ENCODE results near the gene RCOR1.
A peak's percentile ranks its signal among the peaks of the same experiment; 100 is the strongest.
"Not testable (repeated sequence)": the region's sequence is repeated elsewhere in the genome, so short reads cannot be mapped to it uniquely, and the experiment has no call there.

RCOR1 gene

DNA sequence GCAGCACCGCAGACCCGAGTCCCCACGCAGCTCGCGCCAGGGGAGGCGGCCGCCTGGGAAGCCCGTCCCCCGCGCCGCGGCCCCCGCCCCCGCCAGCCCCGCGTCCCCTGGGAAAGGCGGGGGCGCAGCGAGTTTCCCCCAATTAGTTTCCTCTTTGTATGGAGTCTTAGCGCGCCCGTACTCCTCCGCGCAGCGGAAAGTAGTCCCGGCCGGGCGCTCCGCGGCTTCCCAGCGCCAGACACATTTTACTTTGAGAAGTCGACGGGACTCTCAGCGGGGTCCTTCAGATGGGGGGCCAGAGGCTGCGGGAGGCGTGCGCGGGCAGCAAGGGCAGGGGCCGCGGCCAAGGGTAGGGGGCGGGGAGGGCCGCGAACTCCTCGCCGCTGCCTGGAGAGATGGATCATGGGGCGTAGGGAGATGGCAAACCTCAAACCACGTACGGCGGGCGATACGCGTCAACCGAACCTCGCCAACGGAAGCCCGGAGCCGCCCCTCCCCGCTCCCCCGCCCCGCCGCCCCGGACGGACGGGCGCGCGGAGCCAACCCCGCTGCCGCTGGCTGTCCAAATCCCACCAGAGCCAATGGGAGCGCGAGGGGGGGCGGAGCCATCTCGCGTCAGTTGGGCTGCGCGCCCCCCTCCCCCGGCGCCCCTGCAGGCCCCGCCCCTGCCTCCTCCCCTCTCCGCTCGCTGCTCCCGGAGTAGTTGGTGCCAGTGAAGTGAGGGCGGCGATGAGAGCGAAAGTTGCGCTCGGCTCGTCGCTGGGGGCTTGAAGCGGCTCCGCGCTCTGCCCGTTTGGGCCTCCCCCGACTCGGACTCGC, at the start of gene RCOR1:
Gene RCOR1 (plus strand): TSS at position 706 of the 819 bp plus-strand sequence. CDS start 238 bp downstream, outside the sequence.
- DNase-seq, result peak; percentile 99

DNA sequence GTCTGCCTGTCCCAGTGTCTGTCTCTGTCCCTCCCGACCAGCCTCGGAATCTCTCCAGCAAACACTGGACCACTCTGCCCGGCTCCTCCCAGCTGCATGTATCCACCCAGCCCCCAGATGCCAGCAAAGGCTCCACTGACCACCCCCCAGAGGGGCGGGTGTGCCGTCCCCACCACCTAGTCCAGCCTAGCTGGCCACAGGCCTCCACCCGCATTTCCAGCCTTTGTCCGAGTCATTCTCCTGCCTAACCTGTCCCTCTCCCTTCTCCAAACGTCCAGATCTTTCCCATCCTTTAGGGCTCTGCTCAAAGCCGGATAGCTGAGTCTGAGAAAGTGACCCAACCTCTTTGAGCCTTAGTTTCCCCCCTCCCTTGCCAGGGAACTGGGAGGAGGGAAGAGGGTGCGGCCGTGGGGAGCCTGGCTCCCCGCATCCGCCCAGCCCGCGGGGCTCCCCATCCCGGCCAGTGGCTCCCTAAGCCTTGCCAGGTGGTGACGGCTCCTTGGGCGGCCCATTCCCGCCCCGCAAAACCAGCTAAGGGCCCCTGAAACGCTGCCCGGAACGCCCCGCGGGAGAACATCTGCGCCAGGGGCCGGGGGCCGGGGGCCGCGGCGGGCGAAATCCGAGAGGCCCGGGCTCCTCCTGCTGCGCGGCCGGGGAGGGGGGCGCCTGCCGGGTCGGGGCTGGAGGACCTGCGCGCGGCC, 48.3 kb upstream of the RCOR1 start:
- DNase-seq, result no peak

DNA sequence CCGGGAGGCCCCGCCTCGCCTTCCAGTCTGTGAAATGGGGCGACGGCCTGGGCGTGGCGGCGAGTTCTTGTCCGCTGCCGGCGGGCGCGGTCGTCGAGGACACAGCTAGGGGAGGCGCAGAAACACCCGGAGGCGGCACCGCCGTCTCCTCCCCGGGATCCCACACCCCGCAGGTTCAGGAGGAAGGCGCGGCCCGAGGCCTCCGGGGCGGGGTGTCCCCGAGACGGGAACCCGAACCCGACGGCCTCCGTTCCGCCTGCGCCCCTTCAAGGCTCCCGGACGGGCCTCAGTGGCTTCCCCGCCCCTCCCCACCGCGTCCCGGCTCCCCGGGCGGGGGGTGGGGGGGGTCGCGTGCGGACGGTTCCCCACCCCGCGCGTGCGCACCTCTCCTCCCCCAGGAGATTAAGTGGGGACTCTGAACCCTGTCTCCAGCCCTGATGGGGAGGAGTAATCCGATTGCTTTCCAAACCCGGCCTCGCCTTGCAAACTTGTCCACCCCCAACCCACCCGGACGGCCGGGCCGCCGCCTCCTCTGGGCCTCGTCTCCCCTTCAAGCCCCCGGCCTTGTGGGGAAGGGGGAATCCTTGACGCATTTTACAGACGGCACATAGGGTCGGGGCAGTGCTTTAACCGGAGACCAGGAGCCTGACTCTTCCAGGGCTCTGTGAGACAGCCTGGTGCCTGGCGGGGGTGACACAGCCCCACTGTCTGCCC, 47.5 kb upstream of the RCOR1 start:
- peak; percentile 17 for DNase-seq

DNA sequence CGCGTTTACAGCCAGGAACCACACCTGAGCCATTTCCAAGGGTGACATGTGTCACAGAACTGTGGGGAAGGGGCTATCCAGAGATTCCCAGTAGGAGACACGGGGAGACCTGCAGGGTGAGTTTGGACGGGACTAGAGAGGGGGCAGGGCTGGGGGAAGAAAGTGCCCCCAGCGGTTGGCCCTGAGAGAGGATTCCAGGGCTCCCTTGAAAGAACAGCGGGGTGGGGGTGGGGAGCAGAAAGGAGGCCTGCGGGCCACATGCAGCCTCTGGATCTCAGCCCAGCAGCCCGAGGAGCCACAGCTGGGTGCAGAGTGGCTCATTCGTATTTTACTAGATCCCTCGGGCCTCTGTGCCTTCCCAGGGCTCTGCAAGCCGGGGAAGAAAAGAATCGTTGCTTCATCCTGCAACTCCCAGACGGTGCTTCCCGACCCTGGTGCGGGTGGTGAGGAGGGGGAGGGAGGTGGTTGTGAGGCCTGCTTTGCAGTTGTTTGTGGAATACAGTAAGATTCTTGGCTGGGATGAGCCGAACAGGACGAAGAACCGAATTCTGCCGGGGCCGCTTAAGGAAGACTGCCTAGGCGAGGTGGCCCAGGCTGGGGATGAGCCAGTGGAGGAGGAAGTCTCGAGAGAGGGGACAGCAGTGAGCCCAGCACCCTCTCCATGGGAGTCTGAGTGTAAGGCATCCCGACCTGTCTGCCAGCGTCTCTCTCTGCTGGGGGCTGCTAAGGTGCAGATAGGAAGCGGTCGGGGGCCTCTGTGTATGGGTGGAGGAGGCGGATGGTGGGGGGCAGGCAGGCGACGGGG, 46.8 kb upstream of the RCOR1 start:
- DNase-seq, result no peak

DNA sequence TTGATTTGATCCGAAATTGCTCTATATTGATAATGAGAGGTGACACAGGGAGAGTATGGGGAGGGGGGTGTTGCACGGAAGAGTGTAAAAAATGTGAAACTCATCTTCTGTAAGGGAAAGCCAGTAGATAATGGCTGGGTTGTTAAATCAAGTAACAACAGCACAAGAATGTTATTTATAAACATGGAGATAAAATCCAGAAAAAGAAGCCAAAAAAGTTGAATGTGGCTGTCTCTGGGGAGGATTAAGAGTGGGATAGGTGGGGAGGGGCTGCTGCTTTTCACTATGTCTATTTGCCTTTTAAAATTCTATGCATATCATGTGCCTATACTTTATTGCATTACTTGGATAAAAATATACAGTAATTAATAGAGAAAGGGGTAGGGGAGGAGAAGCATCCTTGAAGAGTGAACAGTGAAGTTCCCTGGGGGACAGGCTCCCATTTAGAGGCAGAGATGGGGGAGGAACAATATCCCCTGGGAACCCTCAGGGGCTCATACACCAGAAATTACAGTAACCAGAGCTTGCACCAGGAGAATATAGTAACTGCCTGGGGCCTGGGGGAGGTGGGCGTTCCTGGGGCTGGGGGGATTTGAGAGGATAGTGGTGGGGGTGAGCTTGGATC, 43.7 kb upstream of the RCOR1 start:
- DNase-seq, result no peak

DNA sequence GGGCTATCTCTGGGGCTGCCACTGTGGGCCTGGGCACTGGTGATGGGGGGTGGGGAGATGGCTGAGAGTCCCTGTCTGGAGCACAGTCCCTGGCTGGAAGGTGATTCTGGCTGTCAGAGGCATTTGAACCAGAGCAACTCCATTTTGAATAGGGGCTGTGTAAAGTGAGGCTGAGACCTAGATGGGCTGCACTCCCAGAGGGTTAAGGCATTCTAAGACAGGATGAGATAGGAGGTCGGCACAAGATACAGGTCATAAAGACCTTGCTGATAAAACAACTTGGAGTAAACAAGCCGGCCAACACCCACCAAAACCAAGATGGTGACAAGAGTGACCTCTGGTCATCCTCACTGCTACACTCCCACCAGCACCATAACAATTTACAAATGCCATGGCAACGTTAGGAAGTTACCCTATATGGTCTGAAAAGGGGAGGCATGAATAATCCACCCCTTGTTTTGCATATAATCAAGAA, 41.5 kb upstream of the RCOR1 start:
- DNase-seq, result not testable (repeated sequence)

DNA sequence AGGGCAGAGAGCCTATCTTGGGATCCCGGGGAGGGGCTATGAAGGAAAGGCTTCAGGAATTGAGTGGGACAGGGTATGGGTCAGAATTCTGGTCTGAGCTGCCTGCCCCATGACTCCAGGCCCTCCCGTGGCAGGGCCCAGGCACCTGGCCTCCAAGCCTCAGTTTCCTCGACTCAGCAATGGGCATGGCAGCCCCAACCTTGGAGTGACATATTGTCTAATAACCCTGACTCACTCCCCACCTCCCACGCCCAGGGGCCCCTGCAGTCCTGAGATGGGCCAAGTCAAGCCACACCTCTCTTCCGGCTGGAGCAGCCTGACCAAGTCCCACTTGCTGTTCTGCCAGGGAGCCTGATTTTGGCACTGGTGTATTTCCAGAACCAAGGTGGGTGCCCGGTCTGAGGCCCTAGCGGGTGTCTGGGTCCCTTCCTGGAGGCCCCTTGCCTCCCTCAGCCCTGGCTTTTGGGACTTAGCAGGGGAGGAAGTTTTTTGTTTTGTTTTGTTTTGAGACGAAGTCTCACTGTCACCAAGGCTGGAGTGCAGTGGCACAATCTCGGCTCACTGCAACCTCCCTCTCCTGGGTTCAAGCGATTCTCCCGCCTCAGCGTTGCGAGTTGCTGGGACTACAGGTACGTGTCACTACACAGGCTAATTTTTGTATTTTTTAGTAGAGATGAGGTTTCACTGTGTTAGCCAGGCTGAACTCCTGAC, 40.3 kb upstream of the RCOR1 start:
- peak; percentile 56 for DNase-seq

DNA sequence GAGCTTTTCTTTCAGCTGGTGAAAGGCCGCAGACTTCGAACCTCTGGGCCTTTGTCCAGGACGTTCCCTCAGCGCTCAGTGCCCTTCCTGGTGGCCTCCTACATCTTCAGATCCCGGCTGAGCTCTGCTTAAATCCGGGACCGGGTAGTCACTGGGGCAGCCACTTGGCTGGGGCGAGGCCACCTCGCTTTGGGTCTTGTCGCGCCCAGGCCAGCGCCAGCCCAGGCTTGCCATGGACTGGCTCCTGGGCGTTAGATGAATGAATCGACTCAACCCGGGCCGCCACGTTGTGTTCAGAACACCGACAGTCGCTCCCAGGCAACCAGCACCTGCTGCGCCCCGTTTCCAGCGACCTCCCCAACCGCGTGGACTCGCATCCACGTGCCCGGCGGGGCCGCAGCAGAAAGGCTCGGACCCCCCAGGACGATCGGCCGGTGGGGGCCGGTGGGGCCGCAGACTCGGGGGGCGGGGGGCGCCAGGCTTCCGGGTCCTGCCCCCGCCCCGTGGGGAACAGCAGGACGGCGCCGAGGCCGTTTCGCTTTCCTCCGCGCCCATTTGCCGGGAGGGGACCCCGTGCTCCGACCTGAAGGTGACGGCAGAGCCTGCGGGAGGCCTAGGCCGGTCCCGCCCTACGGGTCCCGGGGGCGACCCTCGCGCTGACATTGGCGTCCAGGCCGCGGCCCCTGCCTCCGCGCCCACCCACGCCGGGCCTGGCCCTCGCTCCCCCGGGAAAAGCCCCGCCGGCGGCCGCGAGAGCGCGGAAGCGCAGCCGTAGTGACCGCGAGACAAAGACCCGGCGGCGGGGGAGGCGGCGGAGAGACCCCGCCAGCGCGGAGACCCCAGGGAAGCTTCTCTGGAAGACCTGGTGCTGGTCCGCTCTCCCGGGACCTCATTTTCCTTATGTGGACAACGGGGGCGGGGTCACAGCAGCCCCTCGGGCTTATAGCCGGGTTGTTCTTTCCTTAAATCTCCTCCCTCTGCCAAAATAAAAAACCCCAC, 37.3 kb upstream of the RCOR1 start:
- DNase-seq, result peak; percentile 65

DNA sequence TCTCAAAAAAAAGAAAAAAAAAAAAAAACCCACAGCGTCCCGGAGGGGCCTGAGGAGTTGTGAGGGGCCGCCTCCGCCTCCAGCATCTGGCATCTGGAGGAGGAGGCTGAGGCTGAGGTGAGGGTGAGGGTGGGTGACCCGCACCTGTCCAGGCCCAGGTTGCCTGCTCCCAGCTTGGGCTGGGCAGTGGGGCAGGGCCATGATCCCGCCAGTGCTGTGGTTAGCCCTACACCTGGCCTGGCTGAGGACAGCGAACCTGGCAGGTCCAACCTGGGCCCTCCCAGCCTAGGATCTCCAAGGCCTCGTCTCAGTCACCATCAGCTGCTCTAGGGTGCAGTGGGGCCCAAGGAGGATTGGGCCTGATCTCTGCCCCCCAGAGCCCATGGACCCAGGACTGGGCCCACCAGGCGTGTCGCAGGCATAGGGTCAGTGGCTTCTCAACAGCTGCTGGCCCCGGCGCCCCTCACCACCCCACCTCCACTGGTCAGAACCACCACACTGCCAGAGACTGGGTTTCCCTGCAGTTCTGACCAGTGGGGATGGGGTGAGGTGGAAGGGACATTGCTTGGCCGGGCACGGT, 36.3 kb upstream of the RCOR1 start:
- DNase-seq, result no peak

DNA sequence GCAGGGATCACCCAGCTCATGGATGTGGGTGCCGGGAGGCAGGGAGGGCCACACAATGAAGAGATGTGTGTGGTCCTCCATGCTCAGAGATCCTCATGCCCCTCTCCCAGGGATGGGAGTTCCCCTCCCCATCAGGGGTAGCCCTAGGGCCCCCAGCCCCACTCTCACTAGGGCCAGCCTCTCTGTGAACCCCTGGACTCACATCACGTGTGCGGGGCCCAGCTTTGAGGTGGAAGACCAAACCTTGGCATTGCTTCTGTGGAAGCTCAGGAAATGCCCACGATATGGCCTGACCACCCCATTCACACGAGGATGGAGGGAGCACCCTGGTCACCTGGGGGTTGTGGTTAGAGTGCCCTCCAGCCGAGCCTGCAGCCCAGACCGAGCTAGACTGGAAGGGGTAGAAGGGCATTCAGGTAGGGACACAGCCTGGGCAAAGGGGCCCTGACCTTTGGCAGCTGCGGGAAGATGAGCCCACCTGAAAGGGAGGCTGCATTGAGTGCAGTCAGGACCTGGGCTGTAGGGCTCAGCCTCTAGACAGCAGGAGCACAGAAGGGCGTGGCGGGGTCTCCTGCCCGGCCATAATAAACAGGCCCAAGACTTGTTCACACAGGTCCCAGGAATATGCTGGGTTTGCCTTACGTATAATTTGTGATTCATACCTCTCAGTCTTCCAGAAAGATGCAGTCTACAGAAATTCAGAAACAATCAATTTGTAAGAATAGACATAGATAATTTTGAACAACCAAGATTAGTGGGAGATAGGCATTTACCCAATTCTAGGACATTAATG, 34.8 kb upstream of the RCOR1 start:
- DNase-seq, result no peak

DNA sequence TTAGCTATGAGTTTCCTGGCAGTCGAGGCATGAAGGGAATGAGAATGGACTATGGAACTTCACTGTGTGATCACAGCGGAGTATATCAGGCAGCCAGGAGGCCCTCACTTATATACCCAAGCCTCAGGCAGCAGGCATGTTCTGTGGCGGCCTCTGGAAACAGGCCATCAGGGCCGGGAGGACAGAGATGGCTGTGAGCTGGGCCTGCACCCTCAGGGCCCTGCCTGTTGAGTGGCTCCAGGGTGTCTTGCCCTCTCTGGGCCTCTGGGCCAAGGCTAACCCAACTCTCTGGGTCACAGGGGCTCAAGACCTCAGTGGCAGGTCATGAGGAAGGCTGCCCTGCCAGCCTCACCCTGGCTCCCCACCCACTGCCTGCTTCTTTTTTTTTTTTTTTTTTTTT, 33.9 kb upstream of the RCOR1 start:
- no peak for DNase-seq

DNA sequence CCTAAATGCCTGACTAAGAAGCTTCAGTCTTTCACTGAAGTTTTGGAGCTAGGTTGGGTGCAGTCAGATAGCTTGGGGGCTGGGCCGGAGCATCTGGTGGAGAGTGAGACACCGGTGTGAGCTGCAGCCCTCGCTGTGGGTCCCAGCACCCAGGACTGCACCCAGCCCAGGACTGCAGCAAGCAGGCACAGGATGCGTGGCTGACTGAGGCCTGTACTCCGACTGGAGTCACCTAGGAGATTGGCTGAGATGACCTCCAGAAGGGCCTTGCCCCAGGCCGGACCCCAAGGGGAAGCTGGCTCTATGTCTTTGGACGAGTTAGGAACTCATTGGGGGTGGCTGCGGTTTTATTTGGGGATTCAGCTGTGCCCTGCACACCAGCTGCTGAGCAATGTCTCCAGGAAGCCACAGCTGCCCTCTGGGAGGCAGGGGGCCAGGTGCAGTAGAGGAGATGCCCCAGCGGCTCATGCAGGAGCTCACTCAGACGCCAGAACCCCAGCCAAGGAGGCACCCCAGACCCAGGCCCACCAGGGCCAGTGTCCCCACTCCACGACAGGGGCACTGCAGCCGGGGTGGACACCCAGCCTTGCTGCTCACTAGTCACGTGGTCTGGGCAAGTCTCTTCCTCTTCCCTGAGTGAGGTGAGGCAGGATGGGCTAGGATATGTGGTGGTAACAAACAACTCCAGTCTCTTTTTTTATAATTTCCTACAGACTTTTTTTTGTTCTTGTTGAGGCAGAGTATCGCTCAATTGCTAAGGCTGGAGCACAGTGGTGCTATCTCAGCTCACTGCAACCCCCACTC, 31.8 kb upstream of the RCOR1 start:
- DNase-seq, result no peak

DNA sequence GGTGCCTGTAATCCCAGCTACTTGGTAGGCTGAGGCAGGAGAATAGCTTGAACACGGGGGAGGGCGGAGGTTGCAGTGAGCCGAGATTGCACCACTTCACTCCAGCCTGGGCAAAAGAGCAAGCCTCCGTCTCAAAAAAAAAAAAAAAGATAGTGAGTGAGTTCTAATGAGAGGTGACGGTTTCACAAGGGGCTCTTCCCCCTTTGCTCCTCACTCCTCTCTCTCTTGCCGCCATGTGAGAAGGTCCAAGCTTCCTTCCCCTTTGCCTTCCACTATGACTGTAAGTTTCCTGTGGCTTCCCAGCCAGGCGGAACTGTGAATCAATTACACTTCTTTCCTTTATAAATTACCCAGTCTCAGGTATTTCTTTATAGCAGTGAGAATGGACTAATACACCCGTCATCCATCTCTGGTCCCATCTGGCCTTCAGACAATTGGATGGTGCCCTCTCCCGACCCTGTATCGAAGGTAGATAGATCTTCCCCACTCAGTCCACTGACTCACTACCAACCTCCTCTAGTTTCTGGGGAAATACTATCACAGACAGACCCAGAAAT, 27.0 kb upstream of the RCOR1 start:
- peak; percentile 88 for DNase-seq

DNA sequence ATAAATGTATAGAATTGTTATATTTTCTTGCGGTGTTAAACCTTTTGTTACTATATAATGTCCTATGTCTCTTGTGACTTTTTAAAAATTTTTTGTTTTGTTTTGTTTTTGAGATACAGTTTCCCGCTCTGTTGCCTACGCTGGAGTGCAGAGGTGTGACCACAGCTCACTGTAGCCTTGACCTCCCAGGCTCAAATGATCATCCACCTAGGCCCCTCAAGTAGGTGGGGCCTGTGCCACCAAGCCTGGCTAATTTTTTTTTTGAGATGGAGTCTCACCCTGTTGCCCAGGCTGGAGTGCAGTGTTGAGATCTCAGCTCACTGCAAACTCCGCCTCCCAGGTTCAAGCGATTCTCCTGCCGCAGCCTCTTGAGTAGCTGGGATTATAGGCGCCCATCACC, 26.5 kb upstream of the RCOR1 start:
- DNase-seq, result no peak

DNA sequence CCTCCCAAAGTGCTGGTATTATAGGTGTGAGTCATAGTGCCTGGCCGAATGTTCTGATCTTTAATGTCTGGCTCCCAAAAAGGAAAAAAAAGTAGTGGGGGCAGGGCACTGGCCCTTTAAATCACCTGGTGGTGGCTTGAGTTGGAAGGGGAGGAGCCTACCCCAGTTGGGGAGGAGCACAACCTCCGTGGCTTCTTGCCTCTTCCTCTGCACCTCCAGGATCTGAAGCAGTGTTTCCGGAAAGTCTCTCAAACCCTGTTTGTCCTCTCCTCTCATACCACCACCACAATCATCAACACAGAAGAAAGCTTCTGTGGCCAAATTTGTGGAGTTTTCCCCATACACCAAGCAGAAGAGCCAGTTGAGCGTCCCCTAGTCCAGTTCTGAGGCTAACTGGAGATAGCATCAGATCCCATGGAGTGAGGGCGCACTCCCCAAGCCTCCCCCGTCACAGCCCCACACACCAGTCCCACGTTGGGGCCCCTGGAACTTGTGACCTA, 24.3 kb upstream of the RCOR1 start:
- DNase-seq, result no peak

DNA sequence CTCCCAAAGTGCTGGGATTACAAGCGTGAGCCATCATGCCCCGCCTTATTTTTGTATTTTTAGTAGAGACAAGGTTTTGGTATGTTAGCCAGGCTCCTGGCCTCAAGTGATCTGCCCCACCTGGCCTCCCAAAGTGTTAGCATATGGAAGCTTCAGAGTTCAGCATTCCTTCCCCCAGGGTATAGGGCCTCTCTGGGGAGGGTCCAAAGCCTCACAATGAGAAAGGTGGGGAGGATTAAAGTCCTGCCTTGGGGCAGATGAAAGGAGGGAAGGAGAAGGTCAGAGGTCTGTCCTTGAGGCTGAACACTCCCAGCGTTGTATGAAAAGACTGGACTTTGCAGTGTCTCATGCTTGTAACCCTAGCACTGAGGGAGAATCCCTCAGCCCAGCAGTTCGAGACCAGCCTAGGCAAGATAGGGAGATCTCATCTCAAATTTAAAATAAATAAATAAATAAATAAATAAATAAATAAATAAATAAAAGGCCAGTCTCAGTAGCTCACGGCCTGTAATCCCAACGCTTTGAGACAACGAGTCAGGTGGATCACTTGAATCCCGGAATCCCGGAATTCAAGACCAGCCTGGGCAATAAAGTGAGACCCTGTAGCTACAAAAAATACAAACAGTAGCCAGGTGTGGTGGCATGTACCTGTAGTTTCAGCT, 22.0 kb upstream of the RCOR1 start:
- no peak for DNase-seq

DNA sequence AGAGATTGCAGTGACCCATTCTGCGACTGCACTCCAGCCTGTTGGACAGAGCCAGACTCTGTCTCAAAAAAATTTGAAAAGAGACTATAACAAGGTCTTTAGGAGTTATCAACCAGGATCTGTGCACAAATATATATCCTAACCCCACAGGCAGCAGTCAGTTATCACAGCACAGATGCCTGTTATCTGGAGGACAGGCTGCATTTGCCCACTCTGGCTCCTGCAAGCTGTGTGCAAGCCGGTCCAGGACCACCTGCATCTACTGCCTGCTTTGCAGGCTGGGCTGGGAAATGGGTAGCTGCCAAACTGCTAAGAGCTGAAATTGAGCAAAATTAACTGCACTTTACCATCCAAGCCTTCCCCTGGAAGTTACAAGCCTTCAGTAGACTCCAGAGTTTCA, 21.4 kb upstream of the RCOR1 start:
- no peak for DNase-seq
